M059J (cell line): ENCODE measurements around the gene PTPRN2. TPM values are rescaled to one million over a fixed set of nuclear protein-coding genes. Genes with fewer than 3 reads are reported as not detected.
"Not testable (repeated sequence)": the region's sequence is repeated elsewhere in the genome, so short reads cannot be mapped to it uniquely, and the experiment has no call there.

Experiments used
- DNase-seq: peaks from one replicate; pipeline ENCODE4 v3.0.0-alpha.2; 2012; ENCODE audit warnings: low read depth
- total RNA-seq: library from RNA; depleted of rRNA; stranded (reverse); fragments of >200 nt; shearing (Covaris generic); gene quantifications from 2 replicates; pipeline ENCODE4 v1.2.3, GENCODE V29; 2014

PTPRN2 gene
- total RNA-seq, 1 experiment from 2014 or later = 2.3 TPM

GRCh38 chr7:157674715-157675426 lies 912.8 kb downstream of the PTPRN2 start:
- no peak for DNase-seq

DNA sequence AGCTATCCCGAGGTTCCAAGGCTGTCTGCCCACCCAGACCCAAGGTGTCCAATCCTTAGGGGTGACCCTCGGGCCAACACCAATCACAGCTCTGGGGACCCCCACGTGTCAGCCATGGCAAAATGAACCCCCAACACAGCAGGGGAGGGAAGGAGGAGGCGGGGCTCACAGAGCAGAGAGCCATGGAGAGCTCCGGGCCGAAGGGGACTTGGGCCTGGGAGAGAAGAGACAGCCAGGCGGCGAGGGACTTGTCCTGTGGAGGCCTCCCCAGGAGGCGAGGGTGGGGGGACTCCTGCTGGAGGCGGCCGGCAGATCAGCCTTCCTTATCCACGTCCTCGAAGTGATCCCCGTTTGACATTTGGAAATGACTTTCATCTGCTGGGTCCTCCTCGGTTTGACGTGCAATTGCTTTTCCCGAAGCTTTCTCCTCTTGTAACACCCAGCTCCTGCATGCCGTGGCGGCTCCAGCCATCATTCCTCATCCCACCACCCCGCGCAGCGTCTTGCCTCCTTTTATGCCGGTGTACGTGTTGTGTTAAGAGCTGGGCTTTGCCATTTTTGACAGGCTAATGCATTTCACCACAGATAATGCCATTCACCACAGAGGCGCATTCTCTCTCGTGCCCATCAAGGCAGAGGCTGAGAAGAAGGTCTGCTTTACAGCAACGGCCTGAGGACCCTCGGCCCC lies 913.5 kb downstream of the PTPRN2 start:
- DNase-seq = no peak

DNA sequence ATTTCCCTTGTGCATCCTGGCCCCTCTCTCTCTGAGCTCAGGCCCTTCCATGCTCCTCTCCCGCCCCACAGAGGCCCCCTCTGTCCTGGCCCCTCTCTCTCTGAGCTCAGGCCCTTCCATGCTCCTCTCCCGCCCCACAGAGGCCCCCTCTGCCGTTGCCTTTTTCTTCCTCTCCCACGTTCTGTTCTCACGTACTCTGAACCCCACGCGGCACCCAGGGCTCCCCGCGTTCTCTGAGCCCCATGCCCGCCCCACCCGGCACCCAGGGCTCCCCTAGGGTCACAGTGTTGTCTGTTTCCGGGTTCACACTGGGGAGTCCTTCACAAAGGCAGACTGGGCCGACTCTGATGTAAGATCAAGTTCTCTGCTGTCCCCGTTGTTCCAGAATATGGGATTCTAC lies 914.0 kb downstream of the PTPRN2 start:
- no peak for DNase-seq

DNA sequence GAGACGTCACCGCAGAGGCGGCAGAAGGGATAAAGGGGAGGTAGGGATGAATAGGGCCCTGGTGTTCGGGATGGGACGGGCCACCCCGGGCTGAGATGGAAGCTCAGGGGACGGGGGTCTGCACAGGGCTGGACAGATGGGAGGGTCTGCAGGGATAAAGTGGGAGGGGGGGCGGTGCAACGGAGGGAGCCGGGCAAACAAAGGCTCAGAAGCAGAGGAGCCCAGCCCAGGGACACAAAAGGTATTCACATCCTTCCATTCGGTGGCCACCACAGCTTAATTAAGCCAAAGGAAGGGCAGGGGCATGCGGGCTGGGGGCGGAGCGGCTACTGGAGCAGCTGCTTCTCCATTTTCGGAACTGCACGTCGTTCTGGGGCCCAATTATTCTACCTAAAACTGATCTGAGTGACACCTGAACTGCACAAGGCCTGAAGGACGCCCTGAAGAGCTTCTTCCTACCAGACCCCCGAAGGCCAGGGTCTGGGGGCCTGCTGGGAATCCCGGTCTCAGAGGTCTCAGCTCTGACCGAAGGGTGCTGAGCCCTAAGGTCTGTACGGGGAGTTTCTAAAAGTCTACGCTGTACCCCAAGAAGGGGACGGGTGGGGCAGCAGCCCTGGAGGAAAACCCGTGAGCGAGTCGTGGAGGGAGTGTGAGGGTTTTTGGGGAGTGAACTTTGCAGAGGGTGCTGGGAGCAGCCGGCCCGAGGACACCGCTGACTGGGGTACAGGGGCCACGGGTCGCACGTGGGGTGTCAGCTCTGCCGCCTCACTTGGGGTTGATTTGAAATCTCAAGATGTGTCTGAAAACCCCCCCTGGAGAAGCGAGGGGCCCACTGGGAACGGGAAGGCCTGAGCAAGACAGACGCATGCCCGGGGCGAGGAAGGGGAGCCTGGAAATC lies 916.0 kb downstream of the PTPRN2 start:
- no peak for DNase-seq

- peak; percentile 38 for DNase-seq
Observed at GRCh38 chr7:157670490-157671357, 916.9 kb downstream of the PTPRN2 start.

DNA sequence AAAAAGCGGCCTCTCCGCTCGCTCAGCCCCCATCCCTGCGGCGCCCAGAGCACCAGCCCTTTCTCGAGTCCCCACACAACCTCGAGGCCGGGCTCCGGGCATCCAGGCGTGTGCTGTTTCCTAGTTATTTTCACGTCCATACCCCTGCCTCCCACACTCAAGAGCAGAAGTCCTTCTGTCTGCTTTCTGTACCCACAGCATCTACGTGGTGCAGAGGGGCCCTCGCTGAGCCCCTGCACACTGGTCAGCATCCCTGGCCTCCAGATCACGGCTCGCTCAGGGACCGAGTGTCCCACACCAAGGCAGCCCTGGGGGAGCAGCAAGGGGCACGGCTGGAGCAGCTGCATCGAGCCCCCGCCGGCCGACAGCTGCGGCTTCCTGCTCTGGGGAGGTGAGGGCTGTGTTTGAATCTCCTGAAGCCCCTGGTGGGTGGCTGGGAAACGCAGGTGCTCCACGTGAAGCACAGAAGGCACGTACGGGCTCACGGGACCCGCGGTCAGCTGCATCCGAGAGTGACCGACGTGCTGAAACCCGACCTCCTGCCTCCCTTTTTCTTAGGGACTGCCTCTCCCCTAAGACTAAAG lies 917.8 kb downstream of the PTPRN2 start:
- DNase-seq = no peak

- no peak for DNase-seq
Observed at GRCh38 chr7:157668884-157669767, 918.5 kb downstream of the PTPRN2 start.

- DNase-seq = no peak
Observed at GRCh38 chr7:157668221-157668883, 919.3 kb downstream of the PTPRN2 start.

GRCh38 chr7:157667731-157668130 lies 919.9 kb downstream of the PTPRN2 start:
- DNase-seq = no peak

GRCh38 chr7:157667261-157667660 lies 920.4 kb downstream of the PTPRN2 start:
- no peak for DNase-seq

DNA sequence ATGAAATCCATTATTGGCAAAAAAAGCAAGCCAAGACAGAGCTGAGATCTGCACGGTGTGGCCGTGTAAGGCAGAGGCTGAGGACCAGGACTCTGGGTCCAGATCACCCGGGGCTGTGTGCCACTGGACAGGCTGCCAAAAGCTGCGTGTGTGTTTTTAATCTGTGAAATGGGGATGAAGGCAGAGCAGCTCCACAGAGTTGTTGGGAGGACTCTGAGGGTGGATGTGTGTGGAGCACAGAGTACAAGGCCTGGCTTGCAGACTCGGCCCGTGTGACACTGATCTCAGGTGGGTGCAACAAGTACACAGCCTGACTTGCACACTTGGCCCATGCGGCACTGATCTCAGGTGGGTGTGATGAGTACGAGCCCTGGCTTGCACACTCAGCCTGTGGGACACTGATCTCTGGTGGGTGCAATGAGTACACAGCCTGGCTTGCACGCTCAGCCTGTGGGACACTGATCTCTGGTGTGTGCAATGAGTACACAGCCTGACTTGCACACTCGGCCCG lies 921.0 kb downstream of the PTPRN2 start:
- DNase-seq = no peak

DNA sequence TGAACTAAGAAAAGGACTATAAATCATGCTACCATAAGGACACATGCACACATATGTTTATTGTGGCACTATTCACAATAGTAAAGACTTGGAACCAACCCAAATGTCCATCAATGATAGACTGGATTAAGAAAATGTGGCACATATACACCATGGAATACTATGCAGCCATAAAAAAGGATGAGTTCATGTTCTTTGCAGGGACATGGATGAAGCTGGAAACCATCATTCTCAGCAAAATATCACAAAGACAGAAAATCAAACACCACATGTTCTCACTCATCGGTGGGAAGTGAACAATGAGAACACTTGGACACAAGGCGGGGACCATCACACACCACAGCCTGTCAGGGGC lies 922.0 kb downstream of the PTPRN2 start:
- DNase-seq = not testable (repeated sequence)

DNA sequence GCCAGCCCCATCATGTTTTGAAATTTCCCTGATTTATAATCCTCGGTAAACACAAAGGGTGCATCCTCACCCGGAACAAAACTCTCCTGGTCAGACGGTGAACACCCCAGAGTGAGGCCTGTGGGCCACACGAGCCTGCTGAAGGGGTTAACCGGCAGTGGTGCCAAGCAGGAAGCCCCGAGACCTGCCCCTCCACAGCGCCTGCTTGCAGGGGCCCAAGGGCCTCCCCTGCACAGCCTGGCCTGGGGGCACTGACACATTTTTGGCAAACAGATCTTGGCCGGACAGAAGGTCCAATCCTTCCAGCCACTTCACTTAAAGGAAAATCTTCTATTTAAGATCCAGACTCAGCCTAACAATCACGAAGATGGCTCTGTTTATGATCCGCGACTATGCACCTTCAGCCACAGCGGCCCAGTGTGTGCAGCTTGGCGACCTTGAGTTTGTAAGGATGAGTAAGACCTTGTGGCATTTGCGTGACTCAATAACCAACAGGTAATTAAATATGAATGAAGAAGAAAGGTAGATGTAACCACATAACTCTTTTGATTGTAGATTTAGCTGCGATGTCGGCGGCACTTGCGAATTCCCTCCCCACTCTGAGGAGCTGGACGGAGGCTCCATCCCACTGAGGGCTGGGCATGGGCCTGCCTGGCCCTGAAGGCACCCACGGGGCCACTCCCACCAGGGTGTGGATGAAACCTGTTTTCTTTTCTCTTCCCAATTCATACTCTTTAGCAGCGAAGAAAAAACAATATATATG lies 922.6 kb downstream of the PTPRN2 start:
- no peak for DNase-seq

- no peak for DNase-seq
Observed at GRCh38 chr7:157664034-157664433, 923.6 kb downstream of the PTPRN2 start.

- DNase-seq = peak; percentile 7
Observed at GRCh38 chr7:157662981-157663716, 924.5 kb downstream of the PTPRN2 start.

DNA sequence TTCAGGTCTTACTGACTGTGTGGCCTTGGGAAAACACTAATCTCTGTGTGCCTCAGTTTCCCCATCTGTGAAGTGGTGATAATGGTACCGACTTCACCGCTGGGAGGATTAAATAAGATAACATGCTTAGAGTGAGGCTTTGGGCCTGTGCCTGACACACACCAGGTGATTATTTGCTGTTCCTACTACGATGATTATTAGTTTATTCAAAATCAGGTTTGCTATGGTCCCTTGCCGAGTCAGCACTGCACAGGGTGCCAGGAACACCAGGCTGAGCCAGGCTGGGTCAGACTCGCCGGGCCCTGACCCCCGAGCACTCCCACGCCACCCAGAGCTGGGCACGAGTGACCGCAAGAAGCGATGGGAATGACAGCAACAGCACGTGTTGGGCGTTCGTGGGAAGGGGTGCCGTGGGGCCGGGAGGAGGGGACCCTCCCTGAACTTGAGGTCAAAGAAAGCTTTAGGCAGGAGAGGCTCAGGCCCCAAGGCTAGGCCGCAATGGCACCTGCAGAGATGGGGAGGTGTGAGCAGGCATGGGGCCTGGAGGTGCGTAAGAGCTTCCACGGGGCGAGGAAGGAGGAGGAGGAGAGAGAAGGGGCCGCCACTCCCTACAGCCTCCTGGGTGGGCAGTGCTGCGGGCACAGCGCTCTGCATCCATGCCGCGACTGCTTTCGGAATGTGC lies 925.4 kb downstream of the PTPRN2 start:
- DNase-seq = no peak

DNA sequence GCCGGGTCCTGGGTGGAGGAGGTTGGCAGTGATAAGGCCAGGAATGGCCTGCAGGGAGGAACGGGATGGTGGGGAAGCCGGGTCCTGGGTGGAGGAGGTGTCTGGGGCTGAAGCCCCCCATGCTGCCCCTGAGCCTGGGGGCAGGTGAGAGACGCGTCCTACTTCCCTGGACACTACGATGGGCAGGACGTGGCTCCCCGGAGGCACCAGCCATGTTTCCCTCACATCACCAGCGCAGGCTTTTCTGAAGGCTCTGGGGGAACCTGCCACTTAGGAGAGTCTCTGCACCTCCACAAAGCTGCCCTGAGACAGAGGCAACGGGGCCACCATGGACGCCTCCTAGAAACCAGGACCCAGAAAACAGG lies 926.0 kb downstream of the PTPRN2 start:
- no peak for DNase-seq
